GM19035 (cell line): ENCODE results near the gene KRTAP27-1.

Source experiments
- ATAC-seq: cut with Tn5 transposase; IDR thresholded peaks from one replicate; pipeline ENCODE4 v1.9.1; 2021; ENCODE audit not compliant: unreplicated experiment

The KRTAP27-1 gene

DNA sequence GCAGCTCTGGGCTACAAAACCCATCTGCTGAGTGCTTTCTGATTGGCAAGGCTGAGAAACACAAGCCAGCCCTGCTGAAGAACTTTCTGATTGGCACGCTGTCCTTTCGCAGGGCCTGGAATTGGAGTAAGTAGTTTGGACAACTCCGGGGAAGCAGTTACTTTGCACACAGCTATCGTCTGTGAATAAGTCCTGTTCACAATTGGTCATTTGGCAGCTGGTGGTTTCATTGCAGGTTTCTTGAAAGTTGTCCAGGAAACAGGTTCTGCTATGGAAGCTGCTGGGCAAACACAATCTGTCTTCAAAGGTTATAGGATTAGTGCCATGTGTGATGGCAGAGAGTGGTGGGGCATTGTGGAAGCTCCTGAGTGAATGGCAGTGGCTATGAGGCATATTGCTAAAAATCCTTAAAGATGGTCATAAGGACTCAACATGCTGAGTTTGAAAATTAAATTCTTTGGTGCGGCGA is at the start of gene KRTAP27-1:
KRTAP27-1 (minus strand) TSS at position 419 of the 469 bp plus-strand sequence; CDS start at position 393, 26 bp downstream.
- no peak for ATAC-seq

GRCh38 chr21:30382201-30382600 is 44.7 kb upstream of the KRTAP27-1 start:
- ATAC-seq, result no peak

GRCh38 chr21:30372139-30372770 is 34.8 kb upstream of the KRTAP27-1 start, which contains the start of gene KRTAP13-2:
Gene KRTAP13-2 (minus strand): TSS chr21:30372271. CDS start chr21:30372213, 58 bp downstream.
- no peak for ATAC-seq

- no peak for ATAC-seq
Measured at GRCh38 chr21:30355906-30356305, 18.4 kb upstream of the KRTAP27-1 start.

GRCh38 chr21:30354308-30355005 is 17.0 kb upstream of the KRTAP27-1 start:
- no peak for ATAC-seq

DNA sequence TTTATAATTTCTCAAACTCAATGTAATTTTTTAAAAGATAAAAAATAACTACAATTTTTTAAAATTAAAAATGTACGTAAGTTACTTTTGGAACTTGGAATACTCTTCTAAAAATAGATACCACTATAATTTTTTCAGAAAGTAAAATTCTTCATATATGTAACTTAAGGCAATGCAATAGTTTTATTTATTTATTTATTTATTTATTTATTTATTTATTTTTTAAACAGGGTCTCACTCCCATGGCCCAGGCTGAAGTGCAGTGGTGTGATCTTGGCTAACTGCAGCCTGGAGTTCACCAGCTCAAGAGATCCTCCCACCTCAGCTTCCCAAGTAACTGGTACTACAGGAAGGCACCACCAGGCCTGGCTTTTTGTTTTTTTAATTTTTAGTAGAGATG is 14.0 kb upstream of the KRTAP27-1 start:
- no peak for ATAC-seq

GRCh38 chr21:30349572-30349971 is 12.1 kb upstream of the KRTAP27-1 start:
- ATAC-seq, result no peak

- ATAC-seq, result no peak
Measured at GRCh38 chr21:30348506-30348905, 11.0 kb upstream of the KRTAP27-1 start, which contains the start of gene KRTAP23-1. Gene KRTAP23-1 (minus strand): TSS chr21:30348606. CDS start chr21:30348606, 0 bp downstream.

DNA sequence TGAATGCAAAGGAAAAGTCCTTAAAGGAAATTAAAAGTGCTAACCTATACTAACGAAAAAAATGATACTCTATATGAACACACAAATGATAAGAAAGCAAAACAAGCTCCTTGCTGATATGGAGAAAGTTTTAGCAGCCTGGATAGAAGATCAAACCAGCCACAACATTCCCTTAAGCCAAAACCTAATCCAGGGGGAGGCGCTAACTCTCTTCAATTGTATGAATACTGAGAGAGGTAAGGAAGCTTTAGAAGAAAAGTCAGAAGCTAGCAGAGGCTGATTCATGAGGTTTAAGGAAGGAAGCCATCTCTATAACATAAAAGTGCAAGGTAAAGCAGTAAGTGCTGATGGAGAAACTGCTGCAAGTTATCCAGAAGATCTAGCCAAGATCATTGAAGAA is 7.5 kb upstream of the KRTAP27-1 start:
- ATAC-seq, result no peak

- ATAC-seq, result peak; percentile 49
Measured at GRCh38 chr21:30340714-30341573, 3.5 kb upstream of the KRTAP27-1 start.

GRCh38 chr21:30338717-30339116 is 1.2 kb upstream of the KRTAP27-1 start:
- ATAC-seq, result no peak

- no peak for ATAC-seq
Measured at GRCh38 chr21:30337772-30338171, 278 bp upstream of the KRTAP27-1 start.

DNA sequence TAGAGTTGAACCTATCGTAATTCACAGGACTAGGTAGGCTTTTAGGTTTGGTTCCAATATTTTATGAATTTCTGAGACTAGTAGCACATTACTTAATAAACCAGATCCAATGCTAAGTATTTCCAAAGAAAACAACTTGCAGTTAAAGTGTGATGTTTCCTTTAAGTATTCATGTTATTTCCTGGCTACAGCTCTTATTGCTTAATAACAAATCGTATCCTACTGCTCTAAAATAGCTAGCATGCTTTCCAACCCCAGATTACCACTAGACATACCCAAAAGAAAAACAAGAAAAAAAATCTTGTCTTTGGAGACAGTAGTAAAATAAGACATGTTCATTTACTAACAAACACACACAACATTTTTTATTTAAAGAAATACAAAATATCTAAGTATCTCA is 898 bp downstream of the KRTAP27-1 start:
- ATAC-seq, result no peak

- no peak for ATAC-seq
Measured at GRCh38 chr21:30333736-30334135, 3.8 kb downstream of the KRTAP27-1 start.

DNA sequence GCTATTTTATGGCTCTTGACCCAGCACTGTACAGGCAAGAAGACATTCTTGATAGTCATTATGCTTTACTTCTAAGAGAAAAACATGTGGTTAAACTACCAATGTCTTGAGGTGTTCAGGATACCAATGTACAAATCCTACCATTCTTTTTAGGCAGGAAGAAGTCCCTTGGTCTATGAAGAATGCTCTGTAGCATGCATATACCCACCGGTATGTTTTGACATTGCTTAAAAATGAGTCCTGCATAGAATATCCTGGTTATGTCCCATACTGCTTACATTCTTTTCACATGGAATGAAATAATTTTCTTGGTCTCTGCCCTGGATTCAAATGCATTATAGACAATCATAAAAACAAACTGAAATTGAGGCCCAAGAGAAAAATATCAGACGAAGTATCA is 4.8 kb downstream of the KRTAP27-1 start:
- no peak for ATAC-seq

GRCh38 chr21:30329203-30329875 is 8.2 kb downstream of the KRTAP27-1 start:
- no peak for ATAC-seq

GRCh38 chr21:30326390-30326789 is 11.1 kb downstream of the KRTAP27-1 start:
- ATAC-seq, result no peak

DNA sequence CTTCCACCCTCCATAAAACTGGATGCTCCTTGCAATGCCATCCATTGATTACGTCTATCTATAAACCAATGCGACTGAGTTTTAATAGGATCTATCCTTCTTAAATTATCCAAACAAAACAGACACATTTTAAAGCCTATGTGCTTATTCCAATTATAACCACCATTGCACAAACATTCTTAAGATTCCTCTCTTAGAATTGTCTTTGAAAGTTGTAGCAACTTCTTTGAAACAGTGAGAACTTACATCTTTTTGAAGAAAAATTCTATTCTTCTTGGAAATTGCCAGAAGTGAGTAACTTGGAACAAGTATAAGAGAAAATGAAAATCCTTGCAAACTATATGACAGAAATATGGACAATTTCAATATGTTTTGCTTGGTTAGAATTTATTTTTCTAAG is 17.3 kb downstream of the KRTAP27-1 start, which contains the start of gene KRTAP26-1:
KRTAP26-1 (minus strand) TSS at position 101 of the 400 bp plus-strand sequence. CDS start 280 bp downstream, outside the sequence.
- no peak for ATAC-seq

DNA sequence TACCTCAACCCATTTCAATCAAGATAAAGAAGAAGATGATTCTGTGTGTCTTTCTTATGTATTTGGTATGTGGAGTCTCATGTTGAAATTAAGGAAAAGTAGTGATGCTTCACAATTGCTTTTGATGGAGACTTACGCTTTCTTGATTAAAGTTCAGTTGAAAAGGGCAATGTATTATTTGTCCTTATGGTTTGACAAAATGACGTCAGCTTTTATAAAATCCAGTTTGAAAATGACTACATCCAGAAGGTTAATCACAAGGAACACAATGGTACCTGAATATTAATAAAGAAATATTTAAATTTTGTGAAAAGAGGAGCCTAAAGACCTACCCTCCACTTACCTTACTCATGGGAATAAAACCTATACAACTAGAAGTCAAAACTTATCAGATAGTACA is 21.8 kb downstream of the KRTAP27-1 start:
- ATAC-seq, result no peak

GRCh38 chr21:30306884-30307283 is 30.6 kb downstream of the KRTAP27-1 start:
- ATAC-seq, result no peak

DNA sequence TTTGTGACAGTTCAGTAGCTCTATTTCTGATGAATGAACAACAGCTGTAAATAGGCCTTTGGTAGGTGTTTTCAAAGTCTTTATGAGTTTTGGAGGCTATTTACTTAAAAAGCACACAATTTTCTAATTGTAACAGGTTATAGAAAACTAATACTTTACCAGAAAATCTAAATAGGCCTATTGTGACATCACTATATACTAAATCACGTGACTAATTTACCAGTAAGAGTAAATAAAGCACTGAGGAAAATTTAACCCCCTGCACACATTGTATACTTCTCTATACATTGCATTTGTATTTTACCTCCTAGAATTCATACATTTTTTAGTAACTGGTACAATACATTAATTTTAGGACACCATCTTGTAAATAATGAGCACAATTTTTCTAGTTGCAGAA is 32.4 kb downstream of the KRTAP27-1 start:
- ATAC-seq, result no peak
